Keratinocyte (primary cell): Measurements from ENCODE around the gene TGFB1I1. TPM values are rescaled to one million over a fixed set of nuclear protein-coding genes. Genes with fewer than 3 reads are reported as not detected.
A peak's percentile ranks its signal among the peaks of the same experiment; 100 is the strongest.

ENCODE experiments used
- DNase-seq: peaks from one replicate; pipeline ENCODE4 v3.0.0-alpha.2; 2011; ENCODE audit warnings: low read depth, missing footprints, low spot score
- FAIRE-seq: peaks from 2 replicates; lab custom pipeline; 2011; peaks lifted over from hg19 to GRCh38; lab: Jason Lieb, UNC
- H2AFZ ChIP-seq: 2 replicates; pipeline ENCODE4 v1.6.0; 2012; ENCODE audit warnings: low read length, control low read depth, inconsistent platforms; ENCODE audit not compliant: control insufficient read depth
- H3K27ac ChIP-seq: 2 replicates; pipeline ENCODE4 v1.5.1; 2011; ENCODE audit warnings: low read length; ENCODE audit not compliant: control insufficient read depth, insufficient read depth
- H3K27me3 ChIP-seq: 3 replicates; pipeline ENCODE4 v1.6.0; 2011; ENCODE audit warnings: low read length; ENCODE audit not compliant: control insufficient read depth, insufficient read depth; ENCODE audit errors: extremely low read depth
- H3K36me3 ChIP-seq, 2 experiments: 2 replicates in 1 of 2; 3 replicates in 1 of 2; pipeline ENCODE4 v1.5.1; 2011; ENCODE audit warnings: low read length in 2 of 2, mild to moderate bottlenecking in 1 of 2; ENCODE audit not compliant: control insufficient read depth in 2 of 2, insufficient read depth in 2 of 2; ENCODE audit errors: extremely low read depth in 1 of 2
- H3K4me1 ChIP-seq: 3 replicates; pipeline ENCODE4 v1.5.1; 2011; ENCODE audit warnings: low read length; ENCODE audit not compliant: control insufficient read depth, insufficient read depth; ENCODE audit errors: extremely low read depth
- H3K4me2 ChIP-seq: 3 replicates; pipeline ENCODE4 v1.6.0; 2011; ENCODE audit warnings: low read depth, low read length; ENCODE audit not compliant: control insufficient read depth, insufficient read depth; ENCODE audit errors: extremely low read depth
- H3K4me3 ChIP-seq, 3 experiments: fragments of 200-600 bp in 1 of 3; sonication (generic) in 1 of 3; 2 replicates in 2 of 3; 3 replicates in 1 of 3; pipeline ENCODE4 v1.5.1; 2011 to 2016; ENCODE audit warnings: low read length in 3 of 3, mild to moderate bottlenecking in 3 of 3, control low read depth in 2 of 3, inconsistent platforms in 1 of 3, low read depth in 1 of 3, mixed read lengths in 1 of 3, mixed run types in 1 of 3, moderate library complexity in 1 of 3; ENCODE audit not compliant: control insufficient read depth in 2 of 3, insufficient read depth in 2 of 3; ENCODE audit errors: extremely low read depth in 1 of 3
- H3K79me2 ChIP-seq: 2 replicates; pipeline ENCODE4 v1.6.0; 2012; ENCODE audit warnings: low read length; ENCODE audit not compliant: control insufficient read depth, insufficient read depth
- H3K9ac ChIP-seq: 3 replicates; pipeline ENCODE4 v1.6.0; 2011; ENCODE audit warnings: low read length; ENCODE audit not compliant: control insufficient read depth, insufficient read depth; ENCODE audit errors: extremely low read depth
- H3K9me1 ChIP-seq: 3 replicates; pipeline ENCODE4 v1.6.0; 2011; ENCODE audit warnings: low read length; ENCODE audit not compliant: control insufficient read depth, insufficient read depth; ENCODE audit errors: extremely low read depth
- H3K9me3 ChIP-seq: 2 replicates; pipeline ENCODE4 v1.5.1; 2012; ENCODE audit warnings: low read depth, low read length; ENCODE audit not compliant: control insufficient read depth
- H4K20me1 ChIP-seq: 3 replicates; pipeline ENCODE4 v1.6.0; 2011; ENCODE audit warnings: low read length; ENCODE audit not compliant: control insufficient read depth, insufficient read depth; ENCODE audit errors: extremely low read depth
- EZH2 ChIP-seq: IDR thresholded peaks from one replicate; pipeline ENCODE4 v1.6.1; 2012; ENCODE audit warnings: inconsistent platforms, mild to moderate bottlenecking, low read length, moderate library complexity
- dilution Hi-C: fragments of 300-500 bp; cut with MboI; formaldehyde crosslinking; loops from one replicate; pipeline ENCODE4 v1.7.0; 2020; ENCODE audit warnings: low sequenced_read_pairs; ENCODE audit not compliant: extremely low pct_ligation_motif_present
- polyA plus RNA-seq, 5 experiments: library from polyadenylated mRNA; depleted of rRNA in 3 of 5; stranded (reverse) in 3 of 5; stranded (forward) in 1 of 5; unstranded in 1 of 5; fragments of >200 nt; gene quantifications; 1 replicate in 1 of 5; 2 replicates in 3 of 5; 3 replicates in 1 of 5; pipeline versions ENCODE4 v1.2.1 to v1.2.3, GENCODE V29; 2011 to 2012; ENCODE audit warnings: missing spikeins in 2 of 5, low read depth in 1 of 5, low replicate concordance in 1 of 5
- TF ChIP-seq, protein P1 (sequence below), 3 experiments: IDR thresholded peaks in 1 of 3; conservative IDR thresholded peaks in 1 of 3; optimal IDR thresholded peaks in 1 of 3; 2 replicates in 2 of 3; 3 replicates in 1 of 3; pipeline versions ENCODE3 to v1.5.1; 2011; ENCODE audit warnings: low read length in 3 of 3, mild to moderate bottlenecking in 3 of 3, moderate library complexity in 2 of 3, control low read depth in 1 of 3, inconsistent platforms in 1 of 3; ENCODE audit not compliant: insufficient read depth in 2 of 3; ENCODE audit errors: extremely low read depth in 1 of 3

Gene TGFB1I1
- polyA plus RNA-seq, 1 donor (not counting 4 experiments of a cell fraction or from before 2014, with no cell fraction given): 3.7 TPM

- dilution Hi-C loops: no loop called here
- peak within 1 kb of the TSS; percentile 99 for H3K27ac ChIP-seq
- no peaks in the 10 kb centered on the region for H3K9me3 ChIP-seq
- peaks cover 40% of the 10 kb centered on the region for H3K79me2 ChIP-seq
- DNase-seq (peak; percentile 89), FAIRE-seq (peak; percentile 67)
- H3K36me3 ChIP-seq: peaks cover 7 to 24% of the 10 kb centered on the region in 2 experiments
- H2AFZ ChIP-seq: peak within 1 kb of the TSS; percentile 96
- peaks cover 9% of the 10 kb centered on the region for H4K20me1 ChIP-seq
- H3K27me3 ChIP-seq: no peaks in the 10 kb centered on the region
- H3K4me1 ChIP-seq: peaks cover 48% of the 10 kb centered on the region
- no peak for TF ChIP-seq EZH2
- TF ChIP-seq, protein P1, sequence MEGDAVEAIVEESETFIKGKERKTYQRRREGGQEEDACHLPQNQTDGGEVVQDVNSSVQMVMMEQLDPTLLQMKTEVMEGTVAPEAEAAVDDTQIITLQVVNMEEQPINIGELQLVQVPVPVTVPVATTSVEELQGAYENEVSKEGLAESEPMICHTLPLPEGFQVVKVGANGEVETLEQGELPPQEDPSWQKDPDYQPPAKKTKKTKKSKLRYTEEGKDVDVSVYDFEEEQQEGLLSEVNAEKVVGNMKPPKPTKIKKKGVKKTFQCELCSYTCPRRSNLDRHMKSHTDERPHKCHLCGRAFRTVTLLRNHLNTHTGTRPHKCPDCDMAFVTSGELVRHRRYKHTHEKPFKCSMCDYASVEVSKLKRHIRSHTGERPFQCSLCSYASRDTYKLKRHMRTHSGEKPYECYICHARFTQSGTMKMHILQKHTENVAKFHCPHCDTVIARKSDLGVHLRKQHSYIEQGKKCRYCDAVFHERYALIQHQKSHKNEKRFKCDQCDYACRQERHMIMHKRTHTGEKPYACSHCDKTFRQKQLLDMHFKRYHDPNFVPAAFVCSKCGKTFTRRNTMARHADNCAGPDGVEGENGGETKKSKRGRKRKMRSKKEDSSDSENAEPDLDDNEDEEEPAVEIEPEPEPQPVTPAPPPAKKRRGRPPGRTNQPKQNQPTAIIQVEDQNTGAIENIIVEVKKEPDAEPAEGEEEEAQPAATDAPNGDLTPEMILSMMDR (optimal IDR thresholded peaks at IDR 0.05 in 1 of 3, IDR thresholded peaks at IDR 0.05 in 1 of 3, conservative IDR thresholded peaks at IDR 0.05 in 1 of 3; ENCODE audit: extremely low read depth in 1 of 3, insufficient read depth in 2 of 3, low read length in 3 of 3): peak in 2 of 3 experiments; percentile 60 to 63
- peak within 1 kb of the TSS; percentile 75 to 96 (median 95) for H3K4me3 ChIP-seq
- peak within 1 kb of the TSS; percentile 100 for H3K4me2 ChIP-seq
- H3K9me1 ChIP-seq: peaks cover 2% of the 10 kb centered on the region
- peak within 1 kb of the TSS; percentile 94 for H3K9ac ChIP-seq
Measured at GRCh38 chr16:31458844-31459686, 12.9 kb upstream of the TGFB1I1 start, which contains the start of gene ARMC5. Gene ARMC5, plus strand, starts transcription at chr16:31459501. Its CDS starts 24 bp downstream, at chr16:31459525.

DNA sequence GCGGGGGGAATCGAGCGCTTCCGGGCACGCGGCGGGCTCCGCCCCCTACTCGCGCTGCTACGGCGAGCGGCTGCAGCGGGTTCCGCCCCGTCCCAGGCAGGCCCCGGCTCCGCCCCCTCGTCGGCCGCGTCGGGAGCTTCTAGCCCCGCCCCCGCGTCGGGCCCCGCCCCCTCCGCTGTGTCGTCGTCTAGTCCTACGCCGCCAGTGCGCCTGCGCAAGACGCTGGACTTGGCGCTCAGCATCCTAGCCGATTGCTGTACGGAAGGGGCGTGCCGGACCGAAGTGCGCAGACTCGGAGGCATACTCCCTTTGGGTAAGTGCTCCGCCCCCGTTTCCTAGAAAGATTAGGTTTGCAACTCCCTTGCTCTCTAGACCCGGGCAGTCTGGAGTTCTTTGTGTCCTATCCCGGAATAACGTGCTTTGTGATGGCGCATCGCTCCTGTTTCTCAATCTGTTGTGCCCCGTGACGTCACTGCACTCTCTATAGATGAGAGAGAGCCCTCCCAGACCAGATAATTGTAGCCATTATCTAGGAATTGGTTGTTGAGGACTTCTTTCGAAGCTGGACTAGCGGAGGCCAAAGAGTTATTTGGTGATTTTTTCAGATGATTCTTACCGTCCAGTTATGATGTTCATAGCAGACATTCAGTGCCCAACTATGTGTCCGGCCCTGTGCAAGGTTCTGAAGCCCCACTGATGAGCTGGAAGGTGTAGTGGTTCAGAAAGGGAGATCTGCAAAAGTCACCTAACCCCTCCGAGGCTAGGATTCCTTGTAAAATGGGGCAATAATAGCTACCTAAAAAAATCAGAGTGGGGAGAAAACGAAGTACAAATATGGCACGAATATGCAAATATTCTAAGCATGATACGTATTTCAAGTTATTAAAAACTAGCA is 12.0 kb upstream of the TGFB1I1 start:
- peak; percentile 64 for FAIRE-seq
- Histone ChIP-seq H2AFZ (peak overlapping the region; percentile 96), H3K27me3 (no peaks in the 10 kb centered on the region)

More for the DNA sequence above, 12.0 kb upstream of the TGFB1I1 start:
- peak; percentile 94 for DNase-seq
- peaks cover 2% of the 10 kb centered on the region for H3K9me1 ChIP-seq
- H3K27ac ChIP-seq: peak overlapping the region; percentile 99
- peaks cover 9% of the 10 kb centered on the region for H4K20me1 ChIP-seq
- dilution Hi-C loops: no loop called here
- H3K4me3 ChIP-seq: peak overlapping the region; percentile 75 to 96 (median 95)
- H3K4me2 ChIP-seq: peak overlapping the region; percentile 100
- H3K4me1 ChIP-seq: peaks cover 42% of the 10 kb centered on the region
- no peaks in the 10 kb centered on the region for H3K9me3 ChIP-seq
- TF ChIP-seq, protein P1 (optimal IDR thresholded peaks at IDR 0.05 in 1 of 3, IDR thresholded peaks at IDR 0.05 in 1 of 3, conservative IDR thresholded peaks at IDR 0.05 in 1 of 3; ENCODE audit: extremely low read depth in 1 of 3, insufficient read depth in 2 of 3, low read length in 3 of 3): no peak
- TF ChIP-seq EZH2: no peak
- peaks cover 10 to 24% of the 10 kb centered on the region in 2 experiments for H3K36me3 ChIP-seq
- H3K9ac ChIP-seq: peak overlapping the region; percentile 94
- H3K79me2 ChIP-seq: peaks cover 39% of the 10 kb centered on the region
